ENCODE results near the gene CT55. TPM values are rescaled to one million over a fixed set of nuclear protein-coding genes. Genes with fewer than 3 reads are reported as not detected.
"Not testable (repeated sequence)": the region's sequence is repeated elsewhere in the genome, so short reads cannot be mapped to it uniquely, and the experiment has no call there.

CT55 gene
- total and polyA plus RNA-seq, 5 donors from 2014 or later = not detected

- H3K27me3 Mint-ChIP-seq; H3K4me1 ChIP-seq (ENCODE audit: control insufficient read depth, insufficient read depth, low read length, poor library complexity, severe bottlenecking); H3K27ac ChIP-seq (ENCODE audit: insufficient read depth, low read length, poor library complexity, severe bottlenecking); H3K27ac Mint-ChIP-seq; H3K36me3 ChIP-seq (ENCODE audit: control insufficient read depth, insufficient read depth, low read length); H3K4me3 ChIP-seq (ENCODE audit: low read depth, low read length); ATAC-seq (ENCODE audit: low read depth in 2 of 2); H3K9me3 ChIP-seq (ENCODE audit: control insufficient read depth in 2 of 2, low read length in 2 of 2); H3K4me3 Mint-ChIP-seq; H3K4me1 Mint-ChIP-seq; H3K9me3 Mint-ChIP-seq; H3K36me3 Mint-ChIP-seq; H3K27me3 ChIP-seq (ENCODE audit: control insufficient read depth, insufficient read depth, low read length); DNase-seq: not testable (repeated sequence)
Measured at GRCh38 chrX:135116064-135116463, 55.1 kb downstream of the CT55 start.

DNA sequence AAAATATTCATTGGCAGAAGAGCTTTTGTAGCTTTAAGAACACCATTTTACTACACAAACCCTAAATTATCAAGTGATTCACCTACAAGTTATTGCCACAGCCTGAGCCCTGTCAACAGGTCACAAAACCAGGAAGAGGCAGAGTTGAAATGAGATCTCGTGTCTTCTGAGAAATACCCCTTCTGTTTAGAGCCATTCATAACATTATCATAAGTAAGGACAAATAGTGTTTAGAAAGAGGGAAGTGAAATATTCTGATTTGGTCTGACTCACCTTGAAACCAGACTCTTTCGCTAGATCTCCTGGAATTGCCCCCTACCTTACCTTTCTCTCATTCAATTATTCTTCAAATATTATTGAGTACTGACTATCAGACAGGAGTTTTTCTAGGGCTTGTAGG, 56.8 kb downstream of the CT55 start:
- Mint-ChIP-seq H3K36me3 (no peaks in the 10 kb centered on the region), H3K4me1 (no peaks in the 10 kb centered on the region), H3K4me3 (no peak overlapping the region), H3K27me3 (peaks cover 19% of the 10 kb centered on the region), H3K27ac (no peak overlapping the region), H3K9me3 (no peaks in the 10 kb centered on the region)
- H3K4me3 ChIP-seq (ENCODE audit: low read depth, low read length) = no peak overlapping the region
- ATAC-seq (ENCODE audit: low read depth in 2 of 2) (peak in 1 of 2 donors; percentile 37), DNase-seq (peak in 1 of 3 donors; percentile 37)
- H3K27me3 ChIP-seq (ENCODE audit: control insufficient read depth, insufficient read depth, low read length) = peaks cover 9% of the 10 kb centered on the region
- H3K27ac ChIP-seq (ENCODE audit: insufficient read depth, low read length, poor library complexity, severe bottlenecking) = no peak overlapping the region
- H3K4me1 ChIP-seq (ENCODE audit: control insufficient read depth, insufficient read depth, low read length, poor library complexity, severe bottlenecking) = no peaks in the 10 kb centered on the region
- H3K36me3 ChIP-seq (ENCODE audit: control insufficient read depth, insufficient read depth, low read length) = no peaks in the 10 kb centered on the region
- no peaks in the 10 kb centered on the region for H3K9me3 ChIP-seq (ENCODE audit: control insufficient read depth in 2 of 2, low read length in 2 of 2)

GRCh38 chrX:135112743-135113142, 58.5 kb downstream of the CT55 start:
- H3K27me3 ChIP-seq (ENCODE audit: control insufficient read depth, insufficient read depth, low read length) = peaks cover 17% of the 10 kb centered on the region
- H3K4me1 Mint-ChIP-seq = no peaks in the 10 kb centered on the region
- no peaks in the 10 kb centered on the region for H3K36me3 Mint-ChIP-seq
- no peaks in the 10 kb centered on the region for H3K36me3 ChIP-seq (ENCODE audit: control insufficient read depth, insufficient read depth, low read length)
- no peaks in the 10 kb centered on the region for H3K9me3 Mint-ChIP-seq
- no peak overlapping the region for H3K4me3 Mint-ChIP-seq
- H3K27ac Mint-ChIP-seq = no peak overlapping the region
- no peak overlapping the region for H3K4me3 ChIP-seq (ENCODE audit: low read depth, low read length)
- DNase-seq (no peak), ATAC-seq (ENCODE audit: low read depth in 2 of 2) (no peak)
- H3K27me3 Mint-ChIP-seq = peaks cover 31% of the 10 kb centered on the region
- no peaks in the 10 kb centered on the region for H3K9me3 ChIP-seq (ENCODE audit: control insufficient read depth in 2 of 2, low read length in 2 of 2)
- H3K4me1 ChIP-seq (ENCODE audit: control insufficient read depth, insufficient read depth, low read length, poor library complexity, severe bottlenecking) = no peaks in the 10 kb centered on the region
- no peak overlapping the region for H3K27ac ChIP-seq (ENCODE audit: insufficient read depth, low read length, poor library complexity, severe bottlenecking)

DNA sequence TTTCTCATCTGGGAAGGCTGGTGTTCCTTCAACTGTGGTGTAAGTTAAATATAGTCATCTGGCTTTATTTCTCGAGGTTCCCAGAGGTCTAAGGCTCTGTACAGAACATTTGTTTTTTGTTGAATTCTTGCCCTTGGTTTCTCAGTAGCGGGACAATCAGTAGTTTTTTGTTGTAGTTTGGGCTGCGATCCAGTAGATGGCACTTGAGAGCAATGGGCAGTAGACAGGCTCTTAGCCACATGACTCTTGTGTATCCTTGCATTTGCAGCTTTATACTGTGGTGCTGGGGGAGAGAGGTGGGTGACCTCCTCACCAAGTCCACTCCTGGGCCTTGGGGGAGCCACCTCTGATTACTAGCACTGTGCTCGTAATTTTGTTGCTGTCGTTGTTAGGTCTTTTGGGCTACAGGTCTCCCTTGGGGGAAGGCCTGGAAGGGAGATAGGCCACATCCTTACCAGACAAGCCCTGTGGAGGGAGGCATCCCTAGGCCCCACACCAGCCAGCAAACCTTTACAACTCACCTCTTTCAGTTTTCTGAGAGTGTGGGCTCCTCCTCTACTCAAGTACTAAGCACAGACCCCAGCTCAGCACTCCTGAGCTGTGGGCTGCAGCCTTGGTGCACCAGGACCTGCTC, 59.0 kb downstream of the CT55 start:
- no peak overlapping the region for H3K4me3 ChIP-seq (ENCODE audit: low read depth, low read length)
- no peaks in the 10 kb centered on the region for H3K36me3 ChIP-seq (ENCODE audit: control insufficient read depth, insufficient read depth, low read length)
- Mint-ChIP-seq H3K9me3 (no peaks in the 10 kb centered on the region), H3K36me3 (no peaks in the 10 kb centered on the region), H3K27ac (no peak overlapping the region), H3K27me3 (peaks cover 34% of the 10 kb centered on the region), H3K4me3 (no peak overlapping the region), H3K4me1 (no peaks in the 10 kb centered on the region)
- DNase-seq (peak in 2 of 3 donors; percentile 34 to 52), ATAC-seq (ENCODE audit: low read depth in 2 of 2) (peak in 1 of 2 donors; percentile 56)
- H3K27ac ChIP-seq (ENCODE audit: insufficient read depth, low read length, poor library complexity, severe bottlenecking) = no peak overlapping the region
- H3K27me3 ChIP-seq (ENCODE audit: control insufficient read depth, insufficient read depth, low read length) = peaks cover 17% of the 10 kb centered on the region
- H3K4me1 ChIP-seq (ENCODE audit: control insufficient read depth, insufficient read depth, low read length, poor library complexity, severe bottlenecking) = no peaks in the 10 kb centered on the region
- no peaks in the 10 kb centered on the region for H3K9me3 ChIP-seq (ENCODE audit: control insufficient read depth in 2 of 2, low read length in 2 of 2)

DNA sequence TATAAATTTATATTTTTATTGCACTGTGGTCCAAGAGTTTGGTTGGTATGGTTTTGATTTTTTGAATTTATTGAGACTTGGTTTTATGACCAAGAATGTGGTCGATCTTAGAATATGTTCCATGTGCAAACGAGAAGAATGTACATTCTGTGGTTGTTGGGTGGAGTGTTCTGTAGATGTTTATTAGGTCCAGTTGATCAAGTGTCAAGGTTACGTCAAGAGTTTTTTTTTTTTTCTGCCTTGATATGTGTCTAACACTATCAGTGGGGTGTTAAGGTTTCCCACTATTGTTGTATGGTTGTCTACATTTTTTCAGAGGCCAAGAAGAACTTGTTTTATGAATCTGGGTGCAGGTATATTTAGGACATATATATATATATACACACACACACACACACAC, 61.6 kb downstream of the CT55 start:
- Mint-ChIP-seq H3K36me3 (no peaks in the 10 kb centered on the region), H3K27ac (no peak overlapping the region), H3K9me3 (no peaks in the 10 kb centered on the region), H3K27me3 (peaks cover 47% of the 10 kb centered on the region), H3K4me1 (no peaks in the 10 kb centered on the region), H3K4me3 (no peak overlapping the region)
- Histone ChIP-seq H3K9me3 (ENCODE audit: control insufficient read depth in 2 of 2, low read length in 2 of 2) (no peaks in the 10 kb centered on the region), H3K4me3 (ENCODE audit: low read depth, low read length) (no peak overlapping the region), H3K4me1 (ENCODE audit: control insufficient read depth, insufficient read depth, low read length, poor library complexity, severe bottlenecking) (no peaks in the 10 kb centered on the region), H3K27ac (ENCODE audit: insufficient read depth, low read length, poor library complexity, severe bottlenecking) (no peak overlapping the region), H3K36me3 (ENCODE audit: control insufficient read depth, insufficient read depth, low read length) (no peaks in the 10 kb centered on the region), H3K27me3 (ENCODE audit: control insufficient read depth, insufficient read depth, low read length) (peaks cover 17% of the 10 kb centered on the region)
- DNase-seq = no peak
- no peak for ATAC-seq (ENCODE audit: low read depth in 2 of 2)

Other genes starting within 250 kb of the CT55 start
- gene SMIM10, start 180.4 kb downstream of the CT55 start, total RNA-seq = not detected
- not detected for gene SMIM10, start 180.4 kb downstream of the CT55 start, polyA plus RNA-seq
- gene RTL8B, start 148.9 kb downstream of the CT55 start, total RNA-seq = not detected
- gene RTL8B, start 148.9 kb downstream of the CT55 start, polyA plus RNA-seq = not detected
- 11.0 TPM for gene RTL8C, start 139.0 kb downstream of the CT55 start, total RNA-seq
- gene RTL8C, start 139.0 kb downstream of the CT55 start, polyA plus RNA-seq = 10 to 100 TPM; 21.0 to 25.0 (median 21.6) TPM
- 7.0 TPM for gene RTL8A, start 119.3 kb downstream of the CT55 start, total RNA-seq
- 10 to 100 TPM; 23.2 to 32.4 (median 27.3) TPM for gene RTL8A, start 119.3 kb downstream of the CT55 start, polyA plus RNA-seq
- 0.15 TPM for gene SMIM10L2B, start 72.7 kb downstream of the CT55 start, total RNA-seq
- gene SMIM10L2B, start 72.7 kb downstream of the CT55 start, polyA plus RNA-seq = under 1 TPM in 2 of 4 donors, not detected in 2; 0.10 to 0.19 TPM
- gene ETDB, start 50.9 kb downstream of the CT55 start, total RNA-seq = not detected
- gene ETDB, start 50.9 kb downstream of the CT55 start, polyA plus RNA-seq = not detected
- gene ETDA, start 80.7 kb upstream of the CT55 start, total RNA-seq = not detected
- gene ETDA, start 80.7 kb upstream of the CT55 start, polyA plus RNA-seq = not detected
- not detected for gene ETDC, start 138.1 kb upstream of the CT55 start, total RNA-seq
- gene ETDC, start 138.1 kb upstream of the CT55 start, polyA plus RNA-seq = not detected
- gene ZNF75D, start 172.7 kb upstream of the CT55 start, total RNA-seq = 15.8 TPM
- 10 to 100 TPM in 1 of 4 donors, 1 to 10 TPM in 3; 9.2 to 10.6 (median 9.3) TPM for gene ZNF75D, start 172.7 kb upstream of the CT55 start, polyA plus RNA-seq
- 2.2 TPM for gene ZNF449, start 173.4 kb upstream of the CT55 start, total RNA-seq
- gene ZNF449, start 173.4 kb upstream of the CT55 start, polyA plus RNA-seq = 1 to 10 TPM in 2 of 4 donors, under 1 TPM in 2; 0.76 to 1.4 (median 1.1) TPM

All from CD4-positive, CD25-positive, alpha-beta regulatory T cell (primary cell).